Adipose tissue (tissue), 3 donors: Measurements from ENCODE around the gene IFFO2. TPM values are rescaled to one million over a fixed set of nuclear protein-coding genes. Genes with fewer than 3 reads are reported as not detected.

Source experiments
- H3K27ac ChIP-seq: one replicate; pipeline ENCODE4 v1.5.1; 2013; ENCODE audit warnings: low read depth, low read length
- WGBS, 3 donors: extraction: QIAGEN DNeasy Blood & Tissue Kit; methylation state at CpG; one replicate each; pipeline ENCODE4 v1.1.7; 2013; 5-methylcytosine and 5-hydroxymethylcytosine counted together
- polyA plus RNA-seq, 3 donors: library from polyadenylated mRNA; stranded (reverse); fragments of 200-250 nt; gene quantifications; one replicate each; pipeline ENCODE4 v1.2.3, GENCODE V29; 2013
- donor health status: healthy with polysubstance abuse.
- donor health status: Bipolar disorder and iron deficiency.
- donor health status: healthy.

The IFFO2 gene
- polyA plus RNA-seq, 3 donors, result 3.3 to 10.3 (median 6.2) TPM

- 0 to 1% (median 1%) methylated on average over 77 to 90 of the region's 90 CpGs for WGBS, 3 donors
- no peak overlapping the region for H3K27ac ChIP-seq
Observed at GRCh38 chr1:18955441-18956192, 859 bp downstream of the IFFO2 start.

- WGBS, 3 donors, result 11 to 35% (median 33%) methylated on average over 6 of the region's 6 CpGs
- no peak overlapping the region for H3K27ac ChIP-seq
Observed at GRCh38 chr1:18955131-18955440, 1.4 kb downstream of the IFFO2 start.

- no peak overlapping the region for H3K27ac ChIP-seq
- WGBS, 3 donors, result 25 to 47% (median 47%) methylated on average over 7 of the region's 7 CpGs
Observed at GRCh38 chr1:18954270-18955071, 2.0 kb downstream of the IFFO2 start.

GRCh38 chr1:18953731-18954231, 2.7 kb downstream of the IFFO2 start:
- WGBS, 3 donors, result 46 to 89% (median 89%) methylated on average over 11 of the region's 11 CpGs
- H3K27ac ChIP-seq, result no peak overlapping the region

GRCh38 chr1:18951818-18952391, 4.6 kb downstream of the IFFO2 start:
- H3K27ac ChIP-seq, result no peak overlapping the region
- 38 to 45% (median 43%) methylated on average over 8 of the region's 8 CpGs for WGBS, 3 donors

- no peak overlapping the region for H3K27ac ChIP-seq
- WGBS, 3 donors, result 54 to 74% (median 57%) methylated on average over 9 of the region's 9 CpGs
Observed at GRCh38 chr1:18951416-18951815, 5.1 kb downstream of the IFFO2 start.

GRCh38 chr1:18950401-18951026, 6.0 kb downstream of the IFFO2 start:
- WGBS, 3 donors, result 27 to 57% (median 28%) methylated on average over 19 of the region's 19 CpGs
- H3K27ac ChIP-seq, result peak overlapping the region; percentile 1

GRCh38 chr1:18949686-18950400, 6.6 kb downstream of the IFFO2 start:
- WGBS, 3 donors, result 8 to 41% (median 15%) methylated on average over 22 of the region's 22 CpGs

GRCh38 chr1:18948913-18949685, 7.4 kb downstream of the IFFO2 start:
- H3K27ac ChIP-seq, result no peak overlapping the region
- 34 to 47% (median 44%) methylated on average over 23 of the region's 23 CpGs for WGBS, 3 donors

More at GRCh38 chr1:18949686-18950400, 6.6 kb downstream of the IFFO2 start:
- peak overlapping the region; percentile 1 for H3K27ac ChIP-seq

- no peak overlapping the region for H3K27ac ChIP-seq
- 56 to 60% (median 56%) methylated on average over 15 of the region's 15 CpGs for WGBS, 3 donors
Observed at GRCh38 chr1:18948048-18948912, 8.2 kb downstream of the IFFO2 start.

GRCh38 chr1:18947570-18947969, 8.9 kb downstream of the IFFO2 start:
- no peak overlapping the region for H3K27ac ChIP-seq
- WGBS, 3 donors, result 64 to 87% (median 86%) methylated on average over 9 of the region's 9 CpGs

GRCh38 chr1:18946550-18947381, 9.7 kb downstream of the IFFO2 start:
- H3K27ac ChIP-seq, result no peak overlapping the region
- 73 to 81% (median 79%) methylated on average over 15 of the region's 15 CpGs for WGBS, 3 donors

- no peak overlapping the region for H3K27ac ChIP-seq
- WGBS, 3 donors, result 56 to 65% (median 57%) methylated on average over 14 of the region's 14 CpGs
Observed at GRCh38 chr1:18945401-18945849, 11.1 kb downstream of the IFFO2 start.

- WGBS, 3 donors, result 40 to 83% (median 68%) methylated on average over 1 to 2 of the region's 2 CpGs
- H3K27ac ChIP-seq, result no peak overlapping the region
Observed at GRCh38 chr1:18944810-18945209, 11.7 kb downstream of the IFFO2 start.

- WGBS, 3 donors, result 92 to 94% (median 93%) methylated on average over 9 of the region's 9 CpGs
- H3K27ac ChIP-seq, result no peak overlapping the region
Observed at GRCh38 chr1:18943914-18944572, 12.4 kb downstream of the IFFO2 start.
